Gastroesophageal sphincter (tissue), 4 donors: ENCODE results near the gene GPR15. TPM values are rescaled to one million over a fixed set of nuclear protein-coding genes. Genes with fewer than 3 reads are reported as not detected.

ENCODE experiments used
- ATAC-seq: fragments of 150-250 bp; one replicate; pipeline ENCODE4 v1.9.1; 2016; ENCODE audit warnings: mild to moderate bottlenecking, moderate library complexity
- H3K27ac ChIP-seq, 4 donors: fragments of 200-600 bp; sonication (generic) in 3 of 4; 1 replicate in 3 of 4; 2 replicates in 1 of 4; pipeline ENCODE4 v1.5.1; 2016 to 2019
- H3K27me3 ChIP-seq: fragments of 200-600 bp; sonication (generic); one replicate; pipeline ENCODE4 v1.5.1; 2019
- H3K36me3 ChIP-seq, 2 donors: fragments of 200-600 bp; sonication (generic); one replicate each; pipeline ENCODE4 v1.5.1; 2019; ENCODE audit warnings: control low read depth in 1 of 2
- H3K4me1 ChIP-seq, 3 donors: fragments of 200-600 bp; sonication (generic); 1 replicate in 2 of 3; 2 replicates in 1 of 3; pipeline ENCODE4 v1.5.1; 2016 to 2019; ENCODE audit warnings: control low read depth in 2 of 3
- H3K4me3 ChIP-seq, 2 donors: fragments of 200-600 bp; sonication (generic); one replicate each; pipeline ENCODE4 v1.5.1; 2019; ENCODE audit warnings: mild to moderate bottlenecking in 1 of 2, moderate library complexity in 1 of 2
- H3K9me3 ChIP-seq, 3 donors: fragments of 200-600 bp; sonication (generic); one replicate each; pipeline ENCODE4 v1.5.1; 2017 to 2019; ENCODE audit warnings: control low read depth in 2 of 3
- CTCF ChIP-seq, 4 experiments: fragments of 200-600 bp in 2 of 4; fragments of 450-650 bp in 2 of 4; sonication (generic) in 1 of 4; IDR thresholded peaks; one replicate each; pipeline ENCODE4 v1.5.1; 2017 to 2019; ENCODE audit warnings: antibody characterized with exemption in 4 of 4, mild to moderate bottlenecking in 2 of 4, moderate library complexity in 2 of 4
- EP300 ChIP-seq: sonication (generic); formaldehyde crosslinking; IDR thresholded peaks from one replicate; pipeline ENCODE4 v1.6.1; 2017; ENCODE audit warnings: antibody characterized with exemption, mild to moderate bottlenecking
- POLR2A ChIP-seq, 2 donors: fragments of 450-650 bp; IDR thresholded peaks; one replicate each; pipeline ENCODE4 v1.6.1; 2017; ENCODE audit warnings: antibody characterized with exemption in 2 of 2, mild to moderate bottlenecking in 2 of 2, moderate library complexity in 1 of 2
- POLR2AphosphoS5 ChIP-seq: sonication (generic); formaldehyde crosslinking; IDR thresholded peaks from one replicate; pipeline ENCODE4 v1.6.1; 2017; ENCODE audit warnings: antibody characterized with exemption
- WGBS, 2 donors: methylation state at CpG; one replicate each; pipeline ENCODE4 v1.1.5; 2018; ENCODE audit warnings: low coverage in 1 of 2; 5-methylcytosine and 5-hydroxymethylcytosine counted together
- total RNA-seq, 4 donors: library from RNA; depleted of rRNA; stranded (reverse); fragments of >200 nt; gene quantifications; one replicate each; pipeline ENCODE4 v1.1.0, GENCODE V29; 2016

Gene GPR15
- total RNA-seq, 4 donors from 2014 or later: not detected

GRCh38 chr3:98561727-98562521 is 30.1 kb downstream of the GPR15 start:
- 77 to 80% methylated on average over 4 to 5 of the region's 5 CpGs for WGBS, 2 donors
- ATAC-seq: no peak
- Histone ChIP-seq H3K9me3 (no peaks in the 10 kb centered on the region), H3K27me3 (no peaks in the 10 kb centered on the region), H3K4me3 (no peak overlapping the region), H3K36me3 (no peaks in the 10 kb centered on the region), H3K4me1 (no peaks in the 10 kb centered on the region), H3K27ac (no peak overlapping the region)
- TF ChIP-seq POLR2AphosphoS5: no peak
- TF ChIP-seq CTCF (IDR thresholded peaks at IDR 0.05): no peak
- no peak for TF ChIP-seq EP300
- no peak for TF ChIP-seq POLR2A (IDR thresholded peaks at IDR 0.05)

GRCh38 chr3:98563661-98564281 is 32.0 kb downstream of the GPR15 start:
- TF ChIP-seq EP300 (no peak), POLR2AphosphoS5 (no peak), POLR2A (IDR thresholded peaks at IDR 0.05) (no peak), CTCF (IDR thresholded peaks at IDR 0.05) (no peak)
- Histone ChIP-seq H3K4me1 (no peaks in the 10 kb centered on the region), H3K27me3 (no peaks in the 10 kb centered on the region), H3K4me3 (no peak overlapping the region), H3K27ac (no peak overlapping the region), H3K9me3 (no peaks in the 10 kb centered on the region), H3K36me3 (no peaks in the 10 kb centered on the region)
- no peak for ATAC-seq
- 64 to 77% methylated on average over 3 of the region's 4 CpGs for WGBS, 2 donors

- no peaks in the 10 kb centered on the region for H3K36me3 ChIP-seq
- H3K9me3 ChIP-seq: no peaks in the 10 kb centered on the region
- H3K4me3 ChIP-seq: no peak overlapping the region
- WGBS, 2 donors: 56 to 78% methylated on average over 5 of the region's 7 CpGs
- no peak overlapping the region for H3K27ac ChIP-seq
- no peak for TF ChIP-seq POLR2A (IDR thresholded peaks at IDR 0.05)
- TF ChIP-seq POLR2AphosphoS5: no peak
- no peak for TF ChIP-seq EP300
- no peak for TF ChIP-seq CTCF (IDR thresholded peaks at IDR 0.05)
- H3K27me3 ChIP-seq: no peaks in the 10 kb centered on the region
- no peaks in the 10 kb centered on the region for H3K4me1 ChIP-seq
- ATAC-seq: no peak
Measured at GRCh38 chr3:98564282-98565005, 32.7 kb downstream of the GPR15 start.

GRCh38 chr3:98565237-98565643 is 33.5 kb downstream of the GPR15 start:
- 46 to 56% methylated on average over 1 to 3 of the region's 3 CpGs for WGBS, 2 donors

More at GRCh38 chr3:98565237-98565643, 33.5 kb downstream of the GPR15 start:
- Histone ChIP-seq H3K27me3 (no peaks in the 10 kb centered on the region), H3K9me3 (no peaks in the 10 kb centered on the region), H3K4me1 (no peaks in the 10 kb centered on the region), H3K36me3 (no peaks in the 10 kb centered on the region), H3K27ac (no peak overlapping the region), H3K4me3 (no peak overlapping the region)
- no peak for TF ChIP-seq EP300
- TF ChIP-seq POLR2AphosphoS5: no peak
- TF ChIP-seq CTCF (IDR thresholded peaks at IDR 0.05): no peak
- no peak for TF ChIP-seq POLR2A (IDR thresholded peaks at IDR 0.05)
- ATAC-seq: no peak
